IPS-15b (cell line): ENCODE measurements around the gene UBLCP1.
"Not testable (repeated sequence)": the region's sequence is repeated elsewhere in the genome, so short reads cannot be mapped to it uniquely, and the experiment has no call there.

Source experiments
- H3K27me3 ChIP-seq: one replicate; pipeline ENCODE4 v1.6.1; 2013; ENCODE audit warnings: low read length; ENCODE audit not compliant: control insufficient read depth, insufficient read depth
- H3K36me3 ChIP-seq: one replicate; pipeline ENCODE4 v1.6.1; 2013; ENCODE audit warnings: low read length; ENCODE audit not compliant: control insufficient read depth, insufficient read depth
- H3K4me1 ChIP-seq: one replicate; pipeline ENCODE4 v1.6.1; 2013; ENCODE audit warnings: mild to moderate bottlenecking, low read length; ENCODE audit not compliant: control insufficient read depth, insufficient read depth
- H3K4me3 ChIP-seq: one replicate; pipeline ENCODE4 v1.5.1; 2013; ENCODE audit warnings: low read depth, low read length
- H3K9ac ChIP-seq: one replicate; pipeline ENCODE4 v1.6.1; 2013; ENCODE audit warnings: low read depth, mild to moderate bottlenecking, low read length
- H3K9me3 ChIP-seq: one replicate; pipeline ENCODE4 v1.6.1; 2013; ENCODE audit warnings: mild to moderate bottlenecking, low read length; ENCODE audit not compliant: control insufficient read depth, insufficient read depth

Gene UBLCP1

DNA sequence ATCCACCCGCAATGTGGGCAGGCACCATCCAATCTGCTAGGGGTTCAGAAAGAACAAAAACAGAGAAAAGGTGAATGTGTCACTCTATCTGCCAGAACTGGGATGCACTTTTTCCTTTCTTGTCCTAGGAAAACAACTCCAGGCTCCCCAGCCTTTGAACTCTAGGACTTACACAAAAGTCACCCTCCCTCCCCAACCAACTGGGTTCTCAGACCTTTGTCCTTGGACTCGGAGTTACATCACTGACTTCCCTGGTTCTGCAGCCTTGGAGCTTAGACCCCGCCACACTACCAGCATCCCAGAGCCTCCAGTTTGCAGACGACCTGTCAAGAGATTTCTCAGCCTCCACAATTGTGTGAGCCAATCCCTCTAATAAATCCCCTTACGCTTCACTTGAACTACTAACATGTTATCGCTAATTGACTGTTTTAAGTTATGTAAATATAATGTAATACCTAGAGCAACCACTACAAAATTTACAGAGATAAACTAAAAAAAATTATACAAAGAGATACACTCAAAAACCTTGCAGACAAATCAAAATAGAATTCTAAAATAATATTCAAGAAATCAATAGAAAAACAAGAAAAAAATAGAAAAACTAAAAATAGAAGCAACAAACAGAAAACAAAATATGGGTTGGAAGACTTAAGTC lies 5.3 kb upstream of the UBLCP1 start:
- Histone ChIP-seq H3K9ac (no peak overlapping the region), H3K9me3 (no peaks in the 10 kb centered on the region), H3K27me3 (peaks cover 14% of the 10 kb centered on the region), H3K4me3 (no peak overlapping the region), H3K36me3 (no peaks in the 10 kb centered on the region), H3K4me1 (no peaks in the 10 kb centered on the region)

DNA sequence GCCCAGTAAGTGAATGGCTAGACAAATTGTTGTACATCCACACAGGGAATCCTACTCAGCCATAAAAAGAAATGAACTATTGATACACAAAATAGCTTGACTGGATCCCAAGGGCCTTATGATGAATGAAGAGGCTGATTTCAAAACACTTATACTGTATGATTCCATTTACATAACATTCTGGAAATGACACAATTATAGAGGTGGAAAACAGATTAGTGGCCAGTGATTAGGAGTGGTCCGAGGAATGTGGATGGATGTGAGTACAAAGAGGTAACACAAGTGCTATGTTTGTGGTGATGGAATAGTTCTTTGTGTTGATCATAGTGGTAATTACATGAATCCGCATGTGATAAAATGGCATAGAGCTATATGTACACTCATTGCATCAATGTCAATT lies 4.7 kb upstream of the UBLCP1 start:
- Histone ChIP-seq H3K9ac (no peak overlapping the region), H3K4me1 (no peaks in the 10 kb centered on the region), H3K36me3 (no peaks in the 10 kb centered on the region), H3K27me3 (peaks cover 14% of the 10 kb centered on the region), H3K4me3 (no peak overlapping the region), H3K9me3 (no peaks in the 10 kb centered on the region)

DNA sequence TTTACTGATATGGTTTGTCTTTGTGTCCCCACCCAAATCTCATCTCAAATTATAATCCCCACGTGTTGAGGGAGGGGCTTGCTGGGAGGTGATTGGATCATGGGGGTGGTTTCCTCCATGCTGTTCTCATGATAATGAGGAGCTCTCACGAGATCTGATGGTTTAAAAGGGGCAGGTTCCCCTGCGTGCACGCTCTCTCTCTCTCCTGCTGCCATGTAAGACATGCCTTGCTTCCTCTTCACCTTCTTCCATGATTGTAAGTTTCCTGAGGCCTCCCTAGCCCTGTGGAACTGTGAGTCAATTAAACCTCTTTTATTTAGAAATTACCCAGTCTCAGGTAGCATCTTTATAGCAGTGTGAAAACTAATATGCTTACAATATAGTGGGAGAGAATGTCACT lies 2.9 kb upstream of the UBLCP1 start:
- H3K4me3 ChIP-seq, H3K36me3 ChIP-seq, H3K9ac ChIP-seq, H3K9me3 ChIP-seq, H3K4me1 ChIP-seq: not testable (repeated sequence)
- H3K27me3 ChIP-seq: peaks cover 12% of the 10 kb centered on the region

DNA sequence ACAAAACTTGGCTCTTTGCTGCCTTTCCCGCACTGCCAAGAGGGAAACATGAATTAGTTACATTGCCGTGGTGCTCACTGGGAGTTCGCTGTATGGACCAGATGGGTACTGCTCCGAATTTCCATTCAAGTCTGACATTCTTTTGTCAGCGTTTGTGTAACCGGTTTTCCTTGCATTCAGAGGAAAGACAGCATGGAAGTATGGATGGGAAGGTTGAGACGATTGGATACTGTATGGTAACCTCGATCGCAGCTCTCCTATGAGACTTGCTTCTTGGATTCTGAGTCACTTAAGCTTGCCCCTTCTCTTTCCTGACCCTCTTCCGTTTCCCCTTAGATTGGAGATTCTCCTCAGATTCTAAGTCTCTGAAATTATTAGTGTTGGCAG lies 625 bp upstream of the UBLCP1 start:
- H3K9ac ChIP-seq: peak overlapping the region; percentile 74
- H3K9me3 ChIP-seq: no peaks in the 10 kb centered on the region
- H3K27me3 ChIP-seq: no peaks in the 10 kb centered on the region
- no peaks in the 10 kb centered on the region for H3K36me3 ChIP-seq
- peak overlapping the region; percentile 91 for H3K4me3 ChIP-seq
- H3K4me1 ChIP-seq: no peaks in the 10 kb centered on the region

DNA sequence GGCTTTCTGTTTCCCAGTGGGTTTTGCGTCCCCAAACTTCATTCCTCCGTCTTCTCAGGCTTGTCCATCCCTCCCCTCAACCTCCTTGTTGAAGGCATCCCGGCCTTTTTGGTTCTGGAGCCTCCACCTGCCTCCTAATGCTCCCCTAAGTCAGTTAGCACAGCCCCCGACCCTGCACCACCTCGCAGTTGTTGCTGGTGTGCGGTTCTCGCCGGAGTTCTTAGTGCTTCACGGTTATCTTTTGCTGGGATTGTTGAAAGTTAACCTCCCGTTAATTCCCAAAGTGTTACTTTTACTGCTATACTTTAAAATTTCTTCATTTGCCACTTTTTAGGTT lies 447 bp downstream of the UBLCP1 start:
- H3K9ac ChIP-seq: peak overlapping the region; percentile 74
- peak overlapping the region; percentile 91 for H3K4me3 ChIP-seq
- H3K36me3 ChIP-seq: no peaks in the 10 kb centered on the region

DNA sequence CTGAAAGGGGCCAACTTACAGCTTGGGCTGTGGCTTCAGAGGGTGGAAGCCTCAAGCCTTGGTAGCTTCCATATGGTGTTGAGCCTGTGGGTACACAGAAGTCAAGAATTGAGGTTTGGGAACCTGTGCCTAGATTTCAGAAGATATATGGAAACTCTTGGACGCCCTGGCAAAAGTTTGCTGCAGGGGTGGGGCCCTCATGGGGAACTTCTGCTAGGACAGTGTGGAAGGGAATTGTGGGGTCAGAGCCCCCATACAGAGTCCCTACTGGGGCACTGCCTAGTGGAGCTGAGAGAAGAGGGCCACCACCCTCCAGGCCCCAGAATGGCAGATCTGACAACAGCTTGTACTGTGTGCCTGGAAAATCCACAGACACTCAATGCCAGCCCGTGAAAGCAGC lies 3.7 kb downstream of the UBLCP1 start:
- not testable (repeated sequence) for H3K9me3 ChIP-seq, H3K36me3 ChIP-seq, H3K4me3 ChIP-seq, H3K27me3 ChIP-seq, H3K9ac ChIP-seq, H3K4me1 ChIP-seq

More for the DNA sequence above, 447 bp downstream of the UBLCP1 start:
- Histone ChIP-seq H3K4me1 (no peaks in the 10 kb centered on the region), H3K9me3 (no peaks in the 10 kb centered on the region), H3K27me3 (no peaks in the 10 kb centered on the region)

DNA sequence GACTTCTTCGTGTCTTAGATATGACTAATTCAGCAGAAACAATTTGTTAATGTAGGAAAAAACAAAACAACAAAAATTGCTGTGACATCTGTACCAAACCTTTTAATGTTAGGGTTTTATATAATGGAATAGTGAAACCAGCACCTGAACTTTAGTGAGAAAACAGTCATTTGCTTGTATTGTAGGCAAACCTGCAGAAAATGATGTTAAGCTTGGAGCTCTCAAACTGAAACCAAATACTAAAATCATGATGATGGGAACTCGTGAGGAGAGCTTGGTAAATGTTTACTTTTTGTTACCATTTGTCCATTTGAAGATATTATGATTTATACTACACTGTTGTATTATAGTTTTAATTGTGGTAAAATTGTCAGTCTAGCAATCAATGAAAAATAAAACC lies 6.6 kb downstream of the UBLCP1 start:
- H3K9me3 ChIP-seq: no peaks in the 10 kb centered on the region
- no peak overlapping the region for H3K4me3 ChIP-seq
- H3K36me3 ChIP-seq: peaks cover 3% of the 10 kb centered on the region
- H3K27me3 ChIP-seq: no peaks in the 10 kb centered on the region
- no peaks in the 10 kb centered on the region for H3K4me1 ChIP-seq
- H3K9ac ChIP-seq: no peak overlapping the region

DNA sequence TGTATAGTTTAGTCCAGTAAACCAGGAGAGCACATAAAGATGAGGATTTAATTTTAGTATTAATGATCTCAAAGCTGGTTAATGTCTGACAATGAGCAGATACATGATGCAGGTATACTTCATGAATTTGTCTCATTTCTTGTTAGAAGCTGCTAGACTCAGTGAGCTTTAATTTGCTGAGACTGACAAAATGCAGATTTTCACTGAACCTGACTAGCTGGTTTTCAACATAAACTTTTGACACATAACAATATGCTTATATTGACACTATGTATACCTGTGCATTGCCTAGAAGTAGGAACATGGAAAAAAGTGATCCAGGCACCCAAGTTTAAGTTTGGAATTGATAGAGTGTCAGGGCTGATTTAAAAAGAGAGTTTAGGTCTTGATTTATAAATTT lies 10.8 kb downstream of the UBLCP1 start:
- Histone ChIP-seq H3K4me3 (no peak overlapping the region), H3K9ac (no peak overlapping the region), H3K4me1 (no peaks in the 10 kb centered on the region), H3K36me3 (peaks cover 3% of the 10 kb centered on the region), H3K27me3 (no peaks in the 10 kb centered on the region), H3K9me3 (no peaks in the 10 kb centered on the region)

DNA sequence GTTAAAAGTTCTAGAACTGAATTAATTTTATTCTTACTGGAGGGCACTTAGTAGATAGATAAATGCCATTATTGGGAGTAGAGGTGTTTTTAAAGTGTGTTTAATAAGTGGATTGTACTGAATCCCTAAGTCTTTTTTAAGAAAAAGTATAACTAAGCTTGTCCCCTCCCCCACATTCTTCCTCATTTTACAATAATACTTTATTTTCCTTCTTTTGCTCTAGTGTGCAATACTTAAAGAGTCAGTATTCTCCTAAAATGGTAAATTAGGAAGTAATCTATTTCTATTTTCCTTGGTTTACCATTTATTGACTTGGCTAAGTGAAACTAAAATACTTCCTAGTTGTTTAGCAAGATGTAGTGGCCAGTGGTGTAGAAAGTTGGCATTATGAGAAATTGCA lies 11.6 kb downstream of the UBLCP1 start:
- no peaks in the 10 kb centered on the region for H3K4me1 ChIP-seq
- no peaks in the 10 kb centered on the region for H3K9me3 ChIP-seq
- H3K4me3 ChIP-seq: no peak overlapping the region
- H3K27me3 ChIP-seq: no peaks in the 10 kb centered on the region
- H3K9ac ChIP-seq: no peak overlapping the region
- peaks cover 3% of the 10 kb centered on the region for H3K36me3 ChIP-seq

DNA sequence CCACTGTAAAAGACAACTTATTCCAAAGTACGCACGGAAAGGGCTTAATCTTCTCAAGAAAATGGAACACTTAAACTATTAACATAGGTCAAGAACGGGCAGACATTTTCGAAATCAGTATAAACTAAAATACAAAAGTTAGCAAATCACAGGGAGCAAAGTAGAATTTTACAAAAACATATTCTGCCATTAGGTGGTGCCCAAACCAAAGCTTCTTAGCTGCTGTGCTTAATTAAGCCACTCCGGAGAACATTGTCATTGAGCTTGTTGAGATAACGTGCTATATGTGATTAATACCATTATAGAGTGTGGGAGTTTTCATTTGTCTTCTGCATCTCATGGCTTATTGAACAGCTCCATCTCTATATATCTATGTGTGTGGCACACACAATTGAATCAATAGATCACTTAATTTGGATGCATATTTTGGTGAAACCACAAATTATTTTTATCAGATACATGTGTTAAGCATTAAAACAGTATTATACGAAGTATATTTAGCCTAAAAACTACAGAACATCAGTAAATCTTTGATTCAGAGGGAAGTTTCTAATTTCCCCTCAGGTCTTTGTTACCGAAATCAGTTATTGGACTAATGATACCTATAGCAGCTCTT lies 23.4 kb downstream of the UBLCP1 start:
- no peak overlapping the region for H3K9ac ChIP-seq

DNA sequence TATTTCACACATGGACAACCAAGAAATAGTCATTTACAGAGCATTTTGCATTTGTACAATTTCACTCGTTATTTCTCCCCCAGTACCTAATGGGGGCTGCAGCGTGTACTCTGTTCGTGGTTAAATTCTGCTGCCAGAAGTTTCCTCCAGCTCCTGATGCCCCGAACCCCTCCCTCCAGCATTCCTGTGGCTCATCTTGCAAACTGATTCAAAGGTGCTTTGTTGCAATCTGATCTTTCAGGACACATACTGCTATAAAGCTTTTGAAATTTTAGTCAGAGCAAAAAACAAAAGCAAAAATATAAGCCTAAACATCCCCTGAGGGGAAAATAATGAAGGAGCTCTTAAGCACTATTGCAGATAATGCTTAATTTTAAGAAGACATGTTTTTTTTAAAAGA lies 27.7 kb downstream of the UBLCP1 start:
- no peak overlapping the region for H3K9ac ChIP-seq
- H3K4me1 ChIP-seq: no peaks in the 10 kb centered on the region

More for the DNA sequence above, 23.4 kb downstream of the UBLCP1 start:
- H3K27me3 ChIP-seq: no peaks in the 10 kb centered on the region
- no peaks in the 10 kb centered on the region for H3K4me1 ChIP-seq
- no peaks in the 10 kb centered on the region for H3K9me3 ChIP-seq
- H3K4me3 ChIP-seq: no peak overlapping the region
- H3K36me3 ChIP-seq: no peaks in the 10 kb centered on the region

DNA sequence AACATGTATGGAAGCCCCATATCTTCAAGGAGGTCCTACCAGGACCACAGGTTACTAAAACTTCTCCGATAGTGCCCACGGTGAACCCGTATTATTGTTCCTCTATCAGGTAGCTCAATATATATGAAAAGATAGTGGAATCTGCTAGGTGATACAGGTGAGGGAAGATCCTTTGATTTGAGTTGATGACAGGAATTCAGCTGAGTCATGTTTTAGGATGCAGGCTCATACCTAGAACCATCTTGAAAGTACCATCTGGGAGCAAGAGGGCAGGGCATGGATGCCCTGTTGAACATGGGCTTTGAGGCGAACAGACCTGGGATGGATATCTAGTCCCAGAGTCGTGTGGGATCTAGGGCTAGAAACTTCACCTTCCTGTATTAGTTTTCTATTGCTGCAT lies 31.8 kb downstream of the UBLCP1 start:
- Histone ChIP-seq H3K27me3 (no peaks in the 10 kb centered on the region), H3K36me3 (no peaks in the 10 kb centered on the region), H3K4me1 (no peaks in the 10 kb centered on the region), H3K4me3 (no peak overlapping the region), H3K9me3 (peaks cover 3% of the 10 kb centered on the region), H3K9ac (no peak overlapping the region)

More for the DNA sequence above, 27.7 kb downstream of the UBLCP1 start:
- Histone ChIP-seq H3K9me3 (no peaks in the 10 kb centered on the region), H3K27me3 (no peaks in the 10 kb centered on the region), H3K36me3 (no peaks in the 10 kb centered on the region), H3K4me3 (no peak overlapping the region)
